K562 (cell line): ENCODE data around the gene L3MBTL3. TPM values are rescaled to one million over a fixed set of nuclear protein-coding genes. Genes with fewer than 3 reads are reported as not detected.

Experiments
- ZNF583 ChIP-seq: fragments of 250-450 bp; sonication (Bioruptor Pico); IDR thresholded peaks from 2 replicates; pipeline ENCODE4 v1.4.0; 2020
- polyA plus RNA-seq, 8 experiments: library from polyadenylated mRNA; depleted of rRNA in 4 of 8; stranded (reverse) in 5 of 8; unstranded in 3 of 8; fragments of >200 nt; fragmentation: Nextera tagmentation in 2 of 8; fragmentation: Illumina TruSeq in 1 of 8; extraction: Ambion mirVana in 2 of 8; extraction: Trizol in 1 of 8; gene quantifications; 2 replicates each; pipeline versions ENCODE4 v1.2.1 to v1.2.3, GENCODE V29; 2011 to 2014; ENCODE audit warnings: inconsistent platforms in 1 of 8, missing spikeins in 1 of 8
- total RNA-seq, 7 experiments: library from RNA; depleted of rRNA in 6 of 7; stranded (reverse); fragments of >200 nt in 6 of 7; fragmentation: Illumina TruSeq in 2 of 7; extraction: Trizol in 2 of 7; gene quantifications; 2 replicates each; pipeline versions ENCODE4 v1.2.1 to v1.2.3, GENCODE V29; 2011 to 2021; ENCODE audit warnings: low replicate concordance in 1 of 7
- TF ChIP-seq, protein P1 (sequence below): fragments of 200-600 bp; sonication (generic); IDR thresholded peaks from one replicate; pipeline ENCODE4 v1.6.1; 2012; ENCODE audit warnings: mild to moderate bottlenecking, low read depth, low read length, inconsistent platforms
- TF ChIP-seq, protein P2 (sequence below): fragments of 250-450 bp; sonication (Bioruptor Pico); IDR thresholded peaks from 2 replicates; pipeline ENCODE4 v1.8.0; 2022; ENCODE audit warnings: moderate library complexity, mild to moderate bottlenecking, inconsistent platforms

Gene L3MBTL3
- total and polyA plus RNA-seq, 9 of the 15 experiments (the other 6 are each of a cell fraction or from before 2014, with no cell fraction given) = 0.83 to 6.9 (median 5.4) TPM

DNA sequence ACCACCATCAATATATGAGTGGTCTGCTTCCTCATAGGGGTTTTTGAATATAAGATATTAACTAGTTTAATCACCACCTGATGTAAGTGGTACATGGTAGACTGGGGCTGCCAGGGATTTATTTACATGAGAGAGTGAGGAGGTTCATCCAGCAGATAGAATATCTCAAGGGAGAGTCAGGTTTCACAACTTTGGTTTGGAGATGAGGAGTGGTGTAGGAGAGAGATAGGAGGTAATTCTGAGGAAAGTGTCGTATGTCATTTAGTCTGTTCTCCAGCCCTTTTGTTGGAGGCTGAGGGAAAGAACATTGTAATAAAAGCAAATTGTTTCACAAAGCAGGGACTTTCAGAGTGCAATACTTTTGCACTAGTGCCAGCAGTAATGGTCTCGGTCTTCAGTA lies 16.8 kb downstream of the L3MBTL3 start (continued):
- TF ChIP-seq, protein P1, sequence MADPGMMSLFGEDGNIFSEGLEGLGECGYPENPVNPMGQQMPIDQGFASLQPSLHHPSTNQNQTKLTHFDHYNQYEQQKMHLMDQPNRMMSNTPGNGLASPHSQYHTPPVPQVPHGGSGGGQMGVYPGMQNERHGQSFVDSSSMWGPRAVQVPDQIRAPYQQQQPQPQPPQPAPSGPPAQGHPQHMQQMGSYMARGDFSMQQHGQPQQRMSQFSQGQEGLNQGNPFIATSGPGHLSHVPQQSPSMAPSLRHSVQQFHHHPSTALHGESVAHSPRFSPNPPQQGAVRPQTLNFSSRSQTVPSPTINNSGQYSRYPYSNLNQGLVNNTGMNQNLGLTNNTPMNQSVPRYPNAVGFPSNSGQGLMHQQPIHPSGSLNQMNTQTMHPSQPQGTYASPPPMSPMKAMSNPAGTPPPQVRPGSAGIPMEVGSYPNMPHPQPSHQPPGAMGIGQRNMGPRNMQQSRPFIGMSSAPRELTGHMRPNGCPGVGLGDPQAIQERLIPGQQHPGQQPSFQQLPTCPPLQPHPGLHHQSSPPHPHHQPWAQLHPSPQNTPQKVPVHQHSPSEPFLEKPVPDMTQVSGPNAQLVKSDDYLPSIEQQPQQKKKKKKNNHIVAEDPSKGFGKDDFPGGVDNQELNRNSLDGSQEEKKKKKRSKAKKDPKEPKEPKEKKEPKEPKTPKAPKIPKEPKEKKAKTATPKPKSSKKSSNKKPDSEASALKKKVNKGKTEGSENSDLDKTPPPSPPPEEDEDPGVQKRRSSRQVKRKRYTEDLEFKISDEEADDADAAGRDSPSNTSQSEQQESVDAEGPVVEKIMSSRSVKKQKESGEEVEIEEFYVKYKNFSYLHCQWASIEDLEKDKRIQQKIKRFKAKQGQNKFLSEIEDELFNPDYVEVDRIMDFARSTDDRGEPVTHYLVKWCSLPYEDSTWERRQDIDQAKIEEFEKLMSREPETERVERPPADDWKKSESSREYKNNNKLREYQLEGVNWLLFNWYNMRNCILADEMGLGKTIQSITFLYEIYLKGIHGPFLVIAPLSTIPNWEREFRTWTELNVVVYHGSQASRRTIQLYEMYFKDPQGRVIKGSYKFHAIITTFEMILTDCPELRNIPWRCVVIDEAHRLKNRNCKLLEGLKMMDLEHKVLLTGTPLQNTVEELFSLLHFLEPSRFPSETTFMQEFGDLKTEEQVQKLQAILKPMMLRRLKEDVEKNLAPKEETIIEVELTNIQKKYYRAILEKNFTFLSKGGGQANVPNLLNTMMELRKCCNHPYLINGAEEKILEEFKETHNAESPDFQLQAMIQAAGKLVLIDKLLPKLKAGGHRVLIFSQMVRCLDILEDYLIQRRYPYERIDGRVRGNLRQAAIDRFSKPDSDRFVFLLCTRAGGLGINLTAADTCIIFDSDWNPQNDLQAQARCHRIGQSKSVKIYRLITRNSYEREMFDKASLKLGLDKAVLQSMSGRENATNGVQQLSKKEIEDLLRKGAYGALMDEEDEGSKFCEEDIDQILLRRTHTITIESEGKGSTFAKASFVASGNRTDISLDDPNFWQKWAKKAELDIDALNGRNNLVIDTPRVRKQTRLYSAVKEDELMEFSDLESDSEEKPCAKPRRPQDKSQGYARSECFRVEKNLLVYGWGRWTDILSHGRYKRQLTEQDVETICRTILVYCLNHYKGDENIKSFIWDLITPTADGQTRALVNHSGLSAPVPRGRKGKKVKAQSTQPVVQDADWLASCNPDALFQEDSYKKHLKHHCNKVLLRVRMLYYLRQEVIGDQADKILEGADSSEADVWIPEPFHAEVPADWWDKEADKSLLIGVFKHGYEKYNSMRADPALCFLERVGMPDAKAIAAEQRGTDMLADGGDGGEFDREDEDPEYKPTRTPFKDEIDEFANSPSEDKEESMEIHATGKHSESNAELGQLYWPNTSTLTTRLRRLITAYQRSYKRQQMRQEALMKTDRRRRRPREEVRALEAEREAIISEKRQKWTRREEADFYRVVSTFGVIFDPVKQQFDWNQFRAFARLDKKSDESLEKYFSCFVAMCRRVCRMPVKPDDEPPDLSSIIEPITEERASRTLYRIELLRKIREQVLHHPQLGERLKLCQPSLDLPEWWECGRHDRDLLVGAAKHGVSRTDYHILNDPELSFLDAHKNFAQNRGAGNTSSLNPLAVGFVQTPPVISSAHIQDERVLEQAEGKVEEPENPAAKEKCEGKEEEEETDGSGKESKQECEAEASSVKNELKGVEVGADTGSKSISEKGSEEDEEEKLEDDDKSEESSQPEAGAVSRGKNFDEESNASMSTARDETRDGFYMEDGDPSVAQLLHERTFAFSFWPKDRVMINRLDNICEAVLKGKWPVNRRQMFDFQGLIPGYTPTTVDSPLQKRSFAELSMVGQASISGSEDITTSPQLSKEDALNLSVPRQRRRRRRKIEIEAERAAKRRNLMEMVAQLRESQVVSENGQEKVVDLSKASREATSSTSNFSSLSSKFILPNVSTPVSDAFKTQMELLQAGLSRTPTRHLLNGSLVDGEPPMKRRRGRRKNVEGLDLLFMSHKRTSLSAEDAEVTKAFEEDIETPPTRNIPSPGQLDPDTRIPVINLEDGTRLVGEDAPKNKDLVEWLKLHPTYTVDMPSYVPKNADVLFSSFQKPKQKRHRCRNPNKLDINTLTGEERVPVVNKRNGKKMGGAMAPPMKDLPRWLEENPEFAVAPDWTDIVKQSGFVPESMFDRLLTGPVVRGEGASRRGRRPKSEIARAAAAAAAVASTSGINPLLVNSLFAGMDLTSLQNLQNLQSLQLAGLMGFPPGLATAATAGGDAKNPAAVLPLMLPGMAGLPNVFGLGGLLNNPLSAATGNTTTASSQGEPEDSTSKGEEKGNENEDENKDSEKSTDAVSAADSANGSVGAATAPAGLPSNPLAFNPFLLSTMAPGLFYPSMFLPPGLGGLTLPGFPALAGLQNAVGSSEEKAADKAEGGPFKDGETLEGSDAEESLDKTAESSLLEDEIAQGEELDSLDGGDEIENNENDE = no peak
- TF ChIP-seq, protein P2, sequence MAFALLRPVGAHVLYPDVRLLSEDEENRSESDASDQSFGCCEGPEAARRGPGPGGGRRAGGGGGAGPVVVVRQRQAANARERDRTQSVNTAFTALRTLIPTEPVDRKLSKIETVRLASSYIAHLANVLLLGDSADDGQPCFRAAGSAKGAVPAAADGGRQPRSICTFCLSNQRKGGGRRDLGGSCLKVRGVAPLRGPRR (CRISPR knock-in tag) = no peak
- TF ChIP-seq ZNF583 (CRISPR knock-in tag) = no peak
